ENCODE data around the gene HPSE.

DNA sequence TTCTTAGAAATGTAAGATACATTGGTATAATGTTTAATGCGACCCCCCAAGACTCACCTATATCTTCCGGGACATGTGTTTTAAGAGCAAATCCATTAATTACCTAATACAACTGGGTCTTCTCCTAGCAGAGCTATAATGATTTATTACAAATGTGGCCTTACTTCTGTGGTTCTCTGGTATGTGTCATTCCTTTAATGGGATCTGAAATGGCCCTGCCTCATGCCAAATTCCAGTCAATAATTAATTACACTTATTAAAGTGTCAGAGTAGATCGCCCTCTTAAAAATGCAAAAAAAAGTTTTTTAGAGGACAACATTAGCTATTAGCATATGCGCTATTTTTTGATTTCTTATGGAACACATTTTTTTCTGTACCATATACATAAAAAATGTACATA, 17.0 kb downstream of the HPSE start:
- TF ChIP-seq CTCF (conservative IDR thresholded peaks at IDR 0.05 in 1 of 2, IDR thresholded peaks at IDR 0.05 in 1 of 2; ENCODE audit: extremely low read depth in 1 of 2, insufficient read depth in 1 of 2, low read depth in 1 of 2, low read length in 2 of 2) (no peak), EZH2 (IDR thresholded peaks at IDR 0.05; ENCODE audit: borderline replicate concordance, low read length) (no peak)
